Suprapubic skin (tissue), 4 donors: ENCODE measurements around the gene UQCC5.

Experiments used
- POLR2A ChIP-seq, 2 donors: fragments of 450-650 bp; IDR thresholded peaks; one replicate each; pipeline ENCODE4 v1.6.1; 2017; ENCODE audit warnings: antibody characterized with exemption in 2 of 2, mild to moderate bottlenecking in 2 of 2, moderate library complexity in 2 of 2
- POLR2AphosphoS5 ChIP-seq, 3 donors: sonication (generic); formaldehyde crosslinking; IDR thresholded peaks; one replicate each; pipeline ENCODE4 v1.6.1; 2017; ENCODE audit warnings: antibody characterized with exemption in 3 of 3
- TF ChIP-seq, protein P1 (sequence below), 2 donors: fragments of 200-600 bp in 1 of 2; fragments of 450-650 bp in 1 of 2; sonication (generic) in 1 of 2; IDR thresholded peaks; one replicate each; pipeline ENCODE4 v1.5.1; 2016 to 2019; ENCODE audit warnings: antibody characterized with exemption in 2 of 2, mild to moderate bottlenecking in 1 of 2, moderate library complexity in 1 of 2

DNA sequence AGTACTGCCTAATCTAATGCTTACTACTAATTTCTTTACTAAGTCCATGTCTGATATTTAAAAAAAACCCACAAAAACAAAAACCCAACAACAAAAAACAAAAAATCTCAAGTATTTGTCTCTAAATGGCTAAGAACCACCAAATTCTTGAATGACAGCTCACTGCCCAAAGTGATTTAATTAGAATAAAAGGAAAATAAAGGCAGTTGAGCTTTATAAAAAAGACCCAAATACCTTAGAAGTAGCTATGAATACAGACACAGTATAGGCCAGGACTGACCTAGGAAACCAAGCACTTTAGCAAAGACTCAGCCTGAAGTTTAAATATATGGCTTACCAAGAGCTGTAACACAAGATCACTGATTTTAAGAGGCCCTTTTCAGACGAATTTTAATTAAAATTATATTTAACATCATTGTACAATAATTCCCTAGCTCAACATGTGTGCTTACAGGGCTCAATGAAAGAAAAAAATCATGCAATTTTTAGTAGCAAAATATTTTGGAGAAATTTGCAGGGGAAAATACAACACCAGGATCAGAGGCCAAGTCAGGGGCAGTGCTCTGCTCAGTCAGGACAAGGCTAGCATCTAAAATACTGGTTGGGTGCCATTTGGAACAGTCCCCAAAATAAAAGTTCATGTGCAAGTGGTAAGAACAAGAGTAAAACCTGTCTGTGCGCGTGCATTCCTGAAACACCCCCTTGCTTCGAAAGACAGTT lies 24.8 kb downstream of the UQCC5 start:
- TF ChIP-seq, protein P1, sequence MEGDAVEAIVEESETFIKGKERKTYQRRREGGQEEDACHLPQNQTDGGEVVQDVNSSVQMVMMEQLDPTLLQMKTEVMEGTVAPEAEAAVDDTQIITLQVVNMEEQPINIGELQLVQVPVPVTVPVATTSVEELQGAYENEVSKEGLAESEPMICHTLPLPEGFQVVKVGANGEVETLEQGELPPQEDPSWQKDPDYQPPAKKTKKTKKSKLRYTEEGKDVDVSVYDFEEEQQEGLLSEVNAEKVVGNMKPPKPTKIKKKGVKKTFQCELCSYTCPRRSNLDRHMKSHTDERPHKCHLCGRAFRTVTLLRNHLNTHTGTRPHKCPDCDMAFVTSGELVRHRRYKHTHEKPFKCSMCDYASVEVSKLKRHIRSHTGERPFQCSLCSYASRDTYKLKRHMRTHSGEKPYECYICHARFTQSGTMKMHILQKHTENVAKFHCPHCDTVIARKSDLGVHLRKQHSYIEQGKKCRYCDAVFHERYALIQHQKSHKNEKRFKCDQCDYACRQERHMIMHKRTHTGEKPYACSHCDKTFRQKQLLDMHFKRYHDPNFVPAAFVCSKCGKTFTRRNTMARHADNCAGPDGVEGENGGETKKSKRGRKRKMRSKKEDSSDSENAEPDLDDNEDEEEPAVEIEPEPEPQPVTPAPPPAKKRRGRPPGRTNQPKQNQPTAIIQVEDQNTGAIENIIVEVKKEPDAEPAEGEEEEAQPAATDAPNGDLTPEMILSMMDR (IDR thresholded peaks at IDR 0.05): no peak
- no peak for TF ChIP-seq POLR2AphosphoS5 (IDR thresholded peaks at IDR 0.05)
- no peak for TF ChIP-seq POLR2A (IDR thresholded peaks at IDR 0.05)
